ENCODE data around the gene KDM7A. TPM values are rescaled to one million over a fixed set of nuclear protein-coding genes. Genes with fewer than 3 reads are reported as not detected.
"Not testable (repeated sequence)": the region's sequence is repeated elsewhere in the genome, so short reads cannot be mapped to it uniquely, and the experiment has no call there.

Gene KDM7A
- total RNA-seq, 1 donor from 2014 or later, result 65.1 TPM

DNA sequence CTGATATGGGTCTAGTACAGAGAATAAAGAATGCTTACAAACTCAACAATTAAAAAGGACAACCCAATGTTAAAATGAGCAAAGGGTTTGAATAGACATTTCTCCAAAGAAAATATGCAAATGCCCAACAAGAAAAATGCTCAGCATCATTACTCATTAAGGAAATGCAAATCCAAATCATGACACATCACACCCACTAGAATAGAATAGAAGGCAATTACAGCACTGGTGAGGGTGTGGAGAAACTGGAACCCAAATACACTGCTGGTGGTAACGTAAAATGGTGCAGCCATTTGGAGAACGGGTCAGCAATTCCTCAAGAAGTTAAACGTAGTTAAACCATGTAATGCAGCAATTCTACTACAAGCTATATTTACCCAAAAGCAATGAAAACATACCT is 53.8 kb downstream of the KDM7A start:
- Histone ChIP-seq H3K9me3 (no peaks in the 10 kb centered on the region), H3K4me3 (no peak overlapping the region), H3K27ac (no peak overlapping the region), H3K36me3 (peaks cover 11 to 37% of the 10 kb centered on the region in 2 donors), H3K4me1 (no peaks in the 10 kb centered on the region), H3K27me3 (no peaks in the 10 kb centered on the region)
- DNase-seq (ENCODE audit: low spot score in 2 of 2), result no peak
- TF ChIP-seq, protein P1, sequence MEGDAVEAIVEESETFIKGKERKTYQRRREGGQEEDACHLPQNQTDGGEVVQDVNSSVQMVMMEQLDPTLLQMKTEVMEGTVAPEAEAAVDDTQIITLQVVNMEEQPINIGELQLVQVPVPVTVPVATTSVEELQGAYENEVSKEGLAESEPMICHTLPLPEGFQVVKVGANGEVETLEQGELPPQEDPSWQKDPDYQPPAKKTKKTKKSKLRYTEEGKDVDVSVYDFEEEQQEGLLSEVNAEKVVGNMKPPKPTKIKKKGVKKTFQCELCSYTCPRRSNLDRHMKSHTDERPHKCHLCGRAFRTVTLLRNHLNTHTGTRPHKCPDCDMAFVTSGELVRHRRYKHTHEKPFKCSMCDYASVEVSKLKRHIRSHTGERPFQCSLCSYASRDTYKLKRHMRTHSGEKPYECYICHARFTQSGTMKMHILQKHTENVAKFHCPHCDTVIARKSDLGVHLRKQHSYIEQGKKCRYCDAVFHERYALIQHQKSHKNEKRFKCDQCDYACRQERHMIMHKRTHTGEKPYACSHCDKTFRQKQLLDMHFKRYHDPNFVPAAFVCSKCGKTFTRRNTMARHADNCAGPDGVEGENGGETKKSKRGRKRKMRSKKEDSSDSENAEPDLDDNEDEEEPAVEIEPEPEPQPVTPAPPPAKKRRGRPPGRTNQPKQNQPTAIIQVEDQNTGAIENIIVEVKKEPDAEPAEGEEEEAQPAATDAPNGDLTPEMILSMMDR (IDR thresholded peaks at IDR 0.05), result no peak
- intact Hi-C loops (cut with DNase I), result no loop called here

DNA sequence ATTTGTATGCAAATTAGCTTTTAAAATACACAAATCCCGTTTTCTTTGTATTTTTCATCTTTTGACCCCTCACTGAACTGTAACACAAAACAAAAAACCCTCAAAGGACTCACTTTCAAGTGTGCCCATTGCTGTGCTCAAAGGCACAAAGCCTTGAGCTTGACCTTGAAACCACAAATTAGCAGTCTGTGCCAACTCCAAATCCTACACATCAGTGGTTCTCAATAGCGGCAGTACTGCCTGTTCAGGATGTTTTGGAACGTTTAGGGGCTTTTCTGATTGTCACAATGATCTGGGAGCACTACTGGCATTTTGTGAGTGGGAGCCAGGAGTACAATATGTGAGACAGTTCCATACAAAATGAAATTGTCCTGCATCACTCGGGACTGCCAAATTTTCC is 55.5 kb downstream of the KDM7A start:
- H3K27me3 ChIP-seq, result no peaks in the 10 kb centered on the region
- no peak for DNase-seq (ENCODE audit: low spot score in 2 of 2)
- no peak overlapping the region for H3K4me3 ChIP-seq
- intact Hi-C loops (cut with DNase I), result no loop called here
- no peaks in the 10 kb centered on the region for H3K4me1 ChIP-seq
- TF ChIP-seq, protein P1 (IDR thresholded peaks at IDR 0.05), result no peak
- H3K27ac ChIP-seq, result no peak overlapping the region
- peaks cover 10 to 33% of the 10 kb centered on the region in 2 donors for H3K36me3 ChIP-seq
- H3K9me3 ChIP-seq, result no peaks in the 10 kb centered on the region

DNA sequence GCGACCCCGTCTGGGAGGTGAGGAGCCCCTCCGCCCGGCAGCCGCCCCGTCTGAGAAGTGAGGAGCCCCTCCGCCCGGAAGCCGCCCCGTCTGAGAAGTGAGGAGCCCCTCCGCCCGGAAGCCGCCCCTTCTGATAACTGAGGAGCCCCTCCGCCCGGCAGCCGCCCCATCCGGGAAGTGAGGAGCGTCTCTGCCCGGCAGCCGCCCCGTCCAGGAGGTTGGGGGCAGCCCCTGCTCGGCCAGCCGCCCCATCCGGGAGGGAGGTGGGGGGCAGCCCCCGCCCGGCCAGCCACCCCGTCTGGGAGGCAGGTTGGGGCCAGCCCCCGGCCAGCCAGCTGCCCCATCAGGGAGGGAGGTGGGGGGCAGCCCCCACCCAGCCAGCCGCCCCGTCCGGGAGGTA is 62.0 kb downstream of the KDM7A start:
- H3K9me3 ChIP-seq; DNase-seq (ENCODE audit: low spot score in 2 of 2); H3K4me1 ChIP-seq; H3K27ac ChIP-seq; H3K27me3 ChIP-seq; H3K4me3 ChIP-seq: not testable (repeated sequence)
- peaks cover 28 to 36% of the 10 kb centered on the region in 2 donors for H3K36me3 ChIP-seq
- intact Hi-C loops (cut with DNase I), result loop anchor here (5.0 kb wide), 1 partner anchor 212 kb away; no protein-coding TSS in a partner anchor

DNA sequence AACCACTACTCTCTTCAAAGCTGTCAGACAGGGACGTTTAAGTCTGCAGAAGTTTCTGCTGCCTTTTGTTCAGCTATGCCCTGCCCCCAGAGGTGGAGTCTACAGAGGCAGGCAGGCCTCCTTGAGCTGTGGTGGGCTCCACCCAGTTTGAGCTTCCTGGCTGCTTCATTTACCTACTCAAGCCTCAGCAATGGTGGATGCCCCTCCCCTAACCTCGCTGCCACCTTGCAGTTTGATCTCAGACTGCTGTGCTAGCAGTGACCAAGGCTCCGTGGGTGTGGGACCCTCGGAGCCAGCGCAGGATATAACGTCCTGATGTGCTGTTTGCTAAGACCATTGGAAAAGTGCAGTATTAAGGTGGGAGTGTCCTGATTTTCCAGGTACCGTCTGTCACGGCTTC is 68.0 kb downstream of the KDM7A start:
- H3K27me3 ChIP-seq; H3K27ac ChIP-seq; H3K4me1 ChIP-seq; DNase-seq (ENCODE audit: low spot score in 2 of 2); H3K9me3 ChIP-seq; intact Hi-C loops (cut with DNase I); H3K4me3 ChIP-seq: not testable (repeated sequence)
- peaks cover 26 to 43% of the 10 kb centered on the region in 2 donors for H3K36me3 ChIP-seq

DNA sequence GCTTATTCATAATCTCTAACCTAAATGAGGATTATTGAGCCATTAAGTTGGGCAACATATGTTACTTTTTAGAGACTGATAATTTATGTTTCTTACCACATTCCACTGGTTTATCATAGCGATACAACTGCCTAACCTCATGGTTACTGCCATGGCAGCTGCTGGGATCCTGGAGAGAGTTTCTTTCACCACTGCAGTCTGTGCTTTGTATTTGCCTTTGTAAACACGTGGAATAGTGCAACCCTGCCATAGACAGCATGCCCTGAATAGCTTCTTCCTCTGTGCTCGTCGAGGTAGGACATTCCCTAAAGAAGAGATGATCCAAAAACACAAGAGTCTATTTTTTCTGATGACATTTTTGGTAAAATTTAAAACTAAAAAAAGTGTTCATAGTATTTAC is 80.3 kb downstream of the KDM7A start:
- TF ChIP-seq, protein P1 (IDR thresholded peaks at IDR 0.05), result no peak
- Histone ChIP-seq H3K9me3 (no peaks in the 10 kb centered on the region), H3K4me3 (no peak overlapping the region), H3K36me3 (peaks cover 66 to 91% of the 10 kb centered on the region in 2 donors), H3K4me1 (no peaks in the 10 kb centered on the region), H3K27me3 (no peaks in the 10 kb centered on the region), H3K27ac (no peak overlapping the region)
- intact Hi-C loops (cut with DNase I), result loop anchor here (10.0 kb wide), 1 partner anchor 228 kb away; no protein-coding TSS in a partner anchor
- DNase-seq (ENCODE audit: low spot score in 2 of 2), result no peak

DNA sequence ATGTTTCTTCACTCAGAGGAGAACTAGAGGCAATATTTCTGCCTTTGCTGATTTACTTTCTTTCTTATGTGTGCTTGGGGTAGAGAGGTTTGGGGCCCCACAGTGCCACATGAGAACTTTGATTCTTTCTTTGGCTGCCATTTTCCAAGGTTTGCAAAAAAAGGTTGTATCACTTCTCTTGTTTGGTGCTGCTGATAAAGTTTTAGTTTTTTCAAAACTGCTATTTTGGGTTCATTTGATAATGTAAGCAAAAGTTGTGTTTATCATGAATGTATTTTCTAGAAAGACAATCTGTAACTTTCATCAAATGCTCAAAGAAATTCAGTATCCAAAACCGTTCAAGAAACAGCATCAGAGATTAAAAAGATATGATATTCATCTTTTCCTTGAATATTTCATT is 83.4 kb downstream of the KDM7A start:
- no peak for DNase-seq (ENCODE audit: low spot score in 2 of 2)
- no peaks in the 10 kb centered on the region for H3K9me3 ChIP-seq
- TF ChIP-seq, protein P1 (IDR thresholded peaks at IDR 0.05), result no peak
- intact Hi-C loops (cut with DNase I), result loop anchor here (10.0 kb wide), 1 partner anchor 231 kb away; no protein-coding TSS in a partner anchor
- H3K4me3 ChIP-seq, result no peak overlapping the region
- H3K27ac ChIP-seq, result no peak overlapping the region
- H3K4me1 ChIP-seq, result no peaks in the 10 kb centered on the region
- peaks cover 62 to 76% of the 10 kb centered on the region in 2 donors for H3K36me3 ChIP-seq
- H3K27me3 ChIP-seq, result no peaks in the 10 kb centered on the region

DNA sequence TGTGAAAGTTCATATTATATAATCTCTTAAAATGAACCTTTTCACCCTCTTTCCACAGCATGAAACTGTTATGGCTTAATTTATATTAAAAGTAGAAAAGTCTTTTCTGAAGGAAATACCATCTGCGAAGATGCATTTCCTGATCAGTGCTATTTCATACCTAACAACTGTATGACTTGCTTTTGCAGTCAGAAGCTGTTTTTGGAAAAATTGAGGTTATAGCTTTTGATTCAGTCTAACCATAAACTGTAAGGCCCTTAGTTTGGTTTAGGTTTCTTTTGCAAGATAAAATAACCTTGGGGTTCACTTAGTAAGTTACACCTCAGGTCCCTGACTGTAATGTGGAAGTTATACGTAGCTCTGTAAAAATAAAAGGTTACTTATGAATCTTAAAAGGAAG is 91.3 kb downstream of the KDM7A start:
- no peaks in the 10 kb centered on the region for H3K4me1 ChIP-seq
- H3K27me3 ChIP-seq, result no peaks in the 10 kb centered on the region
- intact Hi-C loops (cut with DNase I), result no loop called here
- H3K9me3 ChIP-seq, result no peaks in the 10 kb centered on the region
- H3K4me3 ChIP-seq, result no peak overlapping the region
- TF ChIP-seq, protein P1 (IDR thresholded peaks at IDR 0.05), result no peak
- H3K27ac ChIP-seq, result no peak overlapping the region
- DNase-seq (ENCODE audit: low spot score in 2 of 2), result no peak
- peaks cover 0 to 6% of the 10 kb centered on the region in 2 donors for H3K36me3 ChIP-seq

Measured in ascending aorta (tissue), 2 donors.